GM18951 (cell line): Measurements from ENCODE around the gene FCGR1A.
"Not testable (repeated sequence)": the region's sequence is repeated elsewhere in the genome, so short reads cannot be mapped to it uniquely, and the experiment has no call there.

Experiments
- POLR2A ChIP-seq: IDR thresholded peaks from 4 replicates; pipeline ENCODE4 v1.6.1; 2011; ENCODE audit warnings: mild to moderate bottlenecking; ENCODE audit not compliant: insufficient read length, insufficient read depth; ENCODE audit errors: extremely low read depth
- in situ Hi-C: fragments of 300-500 bp; cut with MboI; formaldehyde crosslinking; loops from one replicate; pipeline ENCODE4 v1.12.0; 2022; ENCODE audit warnings: low sequenced_read_pairs, mixed read lengths, inconsistent platforms; ENCODE audit not compliant: unreplicated experiment

Gene FCGR1A

GRCh38 chr1:149811890-149812829 is 29.7 kb downstream of the FCGR1A start:
- TF ChIP-seq POLR2A = peak; percentile 65
- in situ Hi-C loops = not testable (repeated sequence)

DNA sequence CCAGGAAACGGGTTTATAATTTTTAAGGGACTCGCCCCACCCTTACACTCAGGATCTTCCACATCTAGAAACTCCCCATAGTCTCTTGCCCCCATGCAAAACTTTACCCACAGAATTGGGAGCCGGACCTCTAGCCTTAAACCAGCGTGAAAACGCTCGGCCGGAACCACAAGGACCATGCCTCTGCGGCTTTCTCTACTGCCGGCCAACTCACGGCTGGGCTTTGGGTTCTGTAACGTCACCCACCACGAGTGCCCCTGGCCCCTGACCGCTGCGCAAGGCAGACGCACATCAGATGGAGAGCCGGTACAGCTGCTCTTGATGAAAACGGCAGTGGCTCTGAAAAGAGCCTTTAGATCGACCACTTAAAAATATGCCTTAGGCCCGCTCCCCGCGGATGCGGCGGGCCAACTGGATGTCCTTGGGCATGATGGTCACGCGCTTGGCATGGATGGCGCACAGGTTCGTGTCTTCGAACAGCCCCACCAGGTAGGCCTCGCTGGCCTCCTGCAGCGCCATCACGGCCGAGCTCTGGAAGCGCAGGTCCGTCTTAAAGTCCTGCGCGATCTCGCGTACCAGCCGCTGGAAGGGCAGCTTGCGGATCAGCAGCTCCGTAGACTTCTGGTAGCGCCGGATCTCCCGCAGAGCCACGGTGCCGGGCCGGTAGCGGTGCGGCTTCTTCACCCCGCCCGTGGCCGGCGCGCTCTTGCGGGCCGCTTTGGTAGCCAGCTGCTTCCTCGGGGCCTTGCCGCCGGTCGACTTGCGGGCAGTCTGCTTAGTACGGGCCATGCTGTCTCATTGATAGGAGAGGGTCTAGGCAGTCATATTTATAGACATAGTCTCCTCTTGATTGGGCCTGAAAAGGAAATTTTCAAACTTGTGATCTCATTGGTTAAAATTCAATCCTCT is 30.7 kb downstream of the FCGR1A start:
- TF ChIP-seq POLR2A = peak; percentile 89
- in situ Hi-C loops = not testable (repeated sequence)

- in situ Hi-C loops = not testable (repeated sequence)
Measured at GRCh38 chr1:149820387-149820786, 37.9 kb downstream of the FCGR1A start.

GRCh38 chr1:149826555-149826954 is 44.1 kb downstream of the FCGR1A start:
- in situ Hi-C loops = not testable (repeated sequence)

- in situ Hi-C loops = not testable (repeated sequence)
Measured at GRCh38 chr1:149831764-149832315, 49.3 kb downstream of the FCGR1A start.

DNA sequence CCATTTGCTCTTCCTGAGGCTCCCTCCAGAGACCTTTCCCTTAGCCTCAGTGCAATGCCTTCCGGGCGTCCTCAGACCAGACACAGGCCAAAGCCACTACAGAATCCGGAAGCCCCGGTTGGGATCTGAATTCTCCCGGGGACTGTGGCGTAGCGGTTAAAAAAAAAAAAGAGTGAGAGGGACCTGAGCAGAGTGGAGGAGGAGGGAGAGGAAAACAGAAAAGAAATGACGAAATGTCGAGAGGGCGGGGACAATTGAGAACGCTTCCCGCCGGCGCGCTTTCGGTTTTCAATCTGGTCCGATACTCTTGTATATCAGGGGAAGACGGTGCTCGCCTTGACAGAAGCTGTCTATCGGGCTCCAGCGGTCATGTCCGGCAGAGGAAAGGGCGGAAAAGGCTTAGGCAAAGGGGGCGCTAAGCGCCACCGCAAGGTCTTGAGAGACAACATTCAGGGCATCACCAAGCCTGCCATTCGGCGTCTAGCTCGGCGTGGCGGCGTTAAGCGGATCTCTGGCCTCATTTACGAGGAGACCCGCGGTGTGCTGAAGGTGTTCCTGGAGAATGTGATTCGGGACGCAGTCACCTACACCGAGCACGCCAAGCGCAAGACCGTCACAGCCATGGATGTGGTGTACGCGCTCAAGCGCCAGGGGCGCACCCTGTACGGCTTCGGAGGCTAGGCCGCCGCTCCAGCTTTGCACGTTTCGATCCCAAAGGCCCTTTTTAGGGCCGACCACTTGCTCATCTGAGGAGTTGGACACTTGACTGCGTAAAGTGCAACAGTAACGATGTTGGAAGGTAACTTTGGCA is 50.0 kb downstream of the FCGR1A start:
- in situ Hi-C loops = not testable (repeated sequence)

DNA sequence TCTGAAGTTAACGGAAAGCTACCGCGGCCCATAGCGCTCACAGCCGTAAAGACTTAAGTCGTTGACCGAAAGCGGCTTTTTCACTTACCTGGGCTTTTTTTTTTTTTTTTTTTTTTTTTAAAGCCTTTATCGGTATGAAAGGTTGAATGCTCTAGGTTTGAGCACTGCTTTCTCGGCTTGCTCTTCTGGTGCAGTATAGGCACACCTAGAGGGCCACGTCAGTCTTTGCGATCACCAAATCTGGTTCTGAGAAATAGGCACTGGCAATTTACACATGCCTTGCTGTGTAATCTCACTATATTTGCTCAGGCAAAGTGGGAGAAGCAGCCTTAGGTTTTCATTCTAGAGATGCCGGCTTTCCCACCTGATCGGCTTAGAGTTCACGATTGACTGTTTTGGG is 50.6 kb downstream of the FCGR1A start:
- in situ Hi-C loops = not testable (repeated sequence)

DNA sequence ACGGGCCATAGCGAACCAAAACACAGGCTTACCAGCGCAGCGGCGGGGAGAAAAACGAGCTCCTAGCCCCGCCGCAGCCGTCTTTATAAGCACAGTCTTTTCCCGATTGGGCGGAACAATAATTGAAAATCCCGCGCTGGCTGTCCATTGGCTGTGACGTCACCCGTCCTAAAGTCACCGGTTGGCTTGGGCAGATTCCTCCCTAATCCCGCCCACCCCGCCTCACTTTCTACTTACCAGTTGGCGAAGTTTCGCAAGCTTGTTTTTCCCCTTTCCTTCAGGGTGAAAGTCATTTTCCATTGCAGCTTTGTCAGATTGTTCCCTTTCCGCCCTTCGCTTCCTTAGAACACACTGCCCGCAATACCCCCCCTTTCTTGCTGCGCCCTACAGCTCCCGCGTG is 58.7 kb downstream of the FCGR1A start:
- in situ Hi-C loops = not testable (repeated sequence)
